HCT116 (cell line): Measurements from ENCODE around the gene ZNF93. TPM values are rescaled to one million over a fixed set of nuclear protein-coding genes. Genes with fewer than 3 reads are reported as not detected.
"Not testable (repeated sequence)": the region's sequence is repeated elsewhere in the genome, so short reads cannot be mapped to it uniquely, and the experiment has no call there.

ENCODE experiments used
- ATAC-seq: fragments of 200-7000 bp; cut with Tn5 transposase; 2 replicates; pipeline ENCODE4 v1.9.1; 2020; ENCODE audit warnings: mild to moderate bottlenecking, moderate library complexity
- BruUV-seq: library from RNA; stranded (reverse); fragments of 400-500 nt; replicated peaks from 2 replicates; lab custom pipeline; 2021; lab: Mats Ljungman, UMichigan
- CTCF ChIA-PET: fragments of 300-600 bp; sonication (Branson Sonifier 250); formaldehyde crosslinking; loops from one replicate; lab custom pipeline; 2021; ENCODE audit warnings: antibody characterized with exemption; lab: Charles Lee
- POLR2A ChIA-PET: fragments of 300-600, 350-600 bp; sonication (Branson Sonifier 250); formaldehyde crosslinking; loops from one replicate; lab custom pipeline; 2021; ENCODE audit warnings: antibody characterized with exemption; lab: Charles Lee
- RAD21 ChIA-PET, 2 experiments: fragments of 300-600 bp; sonication (Branson Sonifier 250); formaldehyde crosslinking; loops; one replicate each; lab custom pipeline; 2023; ENCODE audit warnings: low total read pairs in 2 of 2; ENCODE audit not compliant: uncharacterized antibody in 2 of 2, unreplicated experiment in 2 of 2, low non-redundant PET in 1 of 2; lab: Charles Lee
- DNase-seq: peaks from one replicate; pipeline ENCODE4 v3.0.0-alpha.2; 2010; ENCODE audit warnings: low read depth, low spot score
- H2AFZ ChIP-seq: fragments of 200-600 bp; shearing (Covaris generic), sonication (generic); 2 replicates; pipeline ENCODE4 v1.6.1; 2017; ENCODE audit warnings: low read depth, mixed run types, mixed read lengths, antibody characterized with exemption, low read length; ENCODE audit not compliant: poor library complexity, severe bottlenecking
- H3K27ac ChIP-seq: 2 replicates; pipeline ENCODE4 v1.5.1; 2012; ENCODE audit warnings: low read depth, low read length
- H3K27me3 ChIP-seq: fragments of 200-600 bp; sonication (generic); 2 replicates; pipeline ENCODE4 v1.6.1; 2016; ENCODE audit warnings: mixed run types, low read length, mixed read lengths; ENCODE audit not compliant: insufficient read depth
- H3K36me3 ChIP-seq, 2 experiments: fragments of 200-500 bp in 1 of 2; fragments of 200-600 bp in 1 of 2; sonication (Bioruptor generic) in 1 of 2; sonication (generic) in 1 of 2; 2 replicates each; pipeline versions ENCODE4 v1.5.1 to v1.6.1; 2014 to 2016; ENCODE audit warnings: low read length in 2 of 2, inconsistent platforms in 1 of 2, mixed read lengths in 1 of 2, mixed run types in 1 of 2; ENCODE audit not compliant: insufficient read depth in 2 of 2, control insufficient read depth in 1 of 2
- H3K4me1 ChIP-seq, 2 experiments: fragments of 200-600 bp in 1 of 2; sonication (generic) in 1 of 2; 2 replicates each; pipeline versions ENCODE4 v1.5.1 to v1.6.1; 2012 to 2017; ENCODE audit warnings: low read length in 2 of 2, inconsistent platforms in 1 of 2, mild to moderate bottlenecking in 1 of 2, mixed read lengths in 1 of 2, mixed run types in 1 of 2, moderate library complexity in 1 of 2; ENCODE audit not compliant: insufficient read depth in 2 of 2, control insufficient read depth in 1 of 2
- H3K4me2 ChIP-seq: fragments of 200-600 bp; sonication (generic); 2 replicates; pipeline ENCODE4 v1.6.1; 2017; ENCODE audit warnings: mixed run types, low read length, mixed read lengths
- H3K4me3 ChIP-seq, 2 experiments: fragments of 200-600 bp in 1 of 2; sonication (generic) in 1 of 2; replicated peaks in 1 of 2; 2 replicates each; pipeline ENCODE4 v1.5.1; 2011 to 2016; ENCODE audit warnings: low read length in 2 of 2, control low read depth in 1 of 2, low read depth in 1 of 2, mild to moderate bottlenecking in 1 of 2, mixed read lengths in 1 of 2, mixed run types in 1 of 2
- H3K79me2 ChIP-seq: fragments of 200-600 bp; sonication (generic); 2 replicates; pipeline ENCODE4 v1.6.1; 2017; ENCODE audit warnings: mild to moderate bottlenecking, mixed run types, low read length, moderate library complexity, mixed read lengths; ENCODE audit not compliant: insufficient read depth
- H3K9ac ChIP-seq: fragments of 200-600 bp; sonication (generic); 2 replicates; pipeline ENCODE4 v1.6.1; 2016; ENCODE audit warnings: low read length, mixed read lengths
- H3K9me2 ChIP-seq: fragments of 200-600 bp; sonication (generic), shearing (Covaris generic); 2 replicates; pipeline ENCODE4 v1.6.1; 2017; ENCODE audit warnings: mixed run types, mild to moderate bottlenecking, moderate library complexity; ENCODE audit not compliant: insufficient read depth
- H3K9me3 ChIP-seq, 2 experiments: fragments of 200-500 bp in 1 of 2; fragments of 200-600 bp in 1 of 2; sonication (Bioruptor generic) in 1 of 2; sonication (generic) in 1 of 2; 2 replicates each; pipeline ENCODE4 v1.6.1; 2014 to 2017; ENCODE audit warnings: low read length in 2 of 2, mixed read lengths in 2 of 2, inconsistent platforms in 1 of 2, low read depth in 1 of 2, mild to moderate bottlenecking in 1 of 2, mixed run types in 1 of 2, moderate library complexity in 1 of 2; ENCODE audit not compliant: control insufficient read depth in 1 of 2, insufficient read depth in 1 of 2
- H4K20me1 ChIP-seq: fragments of 200-600 bp; sonication (generic), shearing (Covaris generic); 2 replicates; pipeline ENCODE4 v1.6.1; 2017; ENCODE audit warnings: mixed run types, mild to moderate bottlenecking, moderate library complexity; ENCODE audit not compliant: insufficient read depth
- CBX3 ChIP-seq: IDR thresholded peaks from 2 replicates; pipeline ENCODE4 v1.6.1; 2012; ENCODE audit warnings: low read depth
- CEBPB ChIP-seq: IDR thresholded peaks from 2 replicates; pipeline ENCODE4 v1.6.1; 2012; ENCODE audit warnings: low read depth
- EGR1 ChIP-seq: IDR thresholded peaks from 2 replicates; pipeline ENCODE4 v1.6.1; 2012; ENCODE audit warnings: low read depth
- EZH2 ChIP-seq: fragments of 200-600 bp; sonication (generic); IDR thresholded peaks from 2 replicates; pipeline ENCODE4 v1.6.1; 2017; ENCODE audit warnings: antibody characterized with exemption, mixed run types
- POLR2A ChIP-seq: IDR thresholded peaks from 2 replicates; pipeline ENCODE4 v1.7.0; 2011; ENCODE audit warnings: borderline replicate concordance; ENCODE audit not compliant: insufficient read depth, insufficient read length; ENCODE audit errors: extremely low read depth
- RAD21 ChIP-seq: IDR thresholded peaks from 2 replicates; pipeline ENCODE4 v1.6.1; 2012; ENCODE audit warnings: low read depth, mild to moderate bottlenecking
- ZNF274 ChIP-seq: fragments of 200-500 bp; sonication (Bioruptor generic); IDR thresholded peaks from 2 replicates; pipeline ENCODE4 v1.6.1; 2014; ENCODE audit warnings: mild to moderate bottlenecking, low read depth, low read length, inconsistent platforms
- intact Hi-C: fragments of 100-400 bp; cut with micrococcal nuclease; formaldehyde crosslinking; loops from 2 replicates; pipeline ENCODE4 v1.10.0; 2022
- total RNA-seq: library from RNA; stranded (reverse); gene quantifications from one replicate; pipeline ENCODE4 v1.2.1, GENCODE V29; 2021; ENCODE audit not compliant: unreplicated experiment
- TF ChIP-seq, protein P1 (sequence below): IDR thresholded peaks from 2 replicates; pipeline ENCODE4 v1.6.1; 2012
- TF ChIP-seq, protein P2 (sequence below): IDR thresholded peaks from 2 replicates; pipeline ENCODE4 v1.6.1; 2011; ENCODE audit warnings: mild to moderate bottlenecking, low read length, moderate library complexity; ENCODE audit not compliant: insufficient replicate concordance; ENCODE audit errors: extremely low read depth
- TF ChIP-seq, protein P3 (sequence below), 3 experiments: fragments of 200-600 bp in 1 of 3; sonication (generic) in 1 of 3; IDR thresholded peaks in 2 of 3; conservative IDR thresholded peaks in 1 of 3; 2 replicates each; pipeline ENCODE4 v1.5.1; 2012 to 2017; ENCODE audit warnings: low read depth in 2 of 3, low read length in 2 of 3, antibody characterized with exemption in 1 of 3, borderline replicate concordance in 1 of 3, control low read depth in 1 of 3, mild to moderate bottlenecking in 1 of 3, mixed read lengths in 1 of 3, mixed run types in 1 of 3, moderate library complexity in 1 of 3; ENCODE audit not compliant: insufficient read depth in 1 of 3

Gene ZNF93
- total RNA-seq, 1 experiment from 2014 or later, result not detected

DNA sequence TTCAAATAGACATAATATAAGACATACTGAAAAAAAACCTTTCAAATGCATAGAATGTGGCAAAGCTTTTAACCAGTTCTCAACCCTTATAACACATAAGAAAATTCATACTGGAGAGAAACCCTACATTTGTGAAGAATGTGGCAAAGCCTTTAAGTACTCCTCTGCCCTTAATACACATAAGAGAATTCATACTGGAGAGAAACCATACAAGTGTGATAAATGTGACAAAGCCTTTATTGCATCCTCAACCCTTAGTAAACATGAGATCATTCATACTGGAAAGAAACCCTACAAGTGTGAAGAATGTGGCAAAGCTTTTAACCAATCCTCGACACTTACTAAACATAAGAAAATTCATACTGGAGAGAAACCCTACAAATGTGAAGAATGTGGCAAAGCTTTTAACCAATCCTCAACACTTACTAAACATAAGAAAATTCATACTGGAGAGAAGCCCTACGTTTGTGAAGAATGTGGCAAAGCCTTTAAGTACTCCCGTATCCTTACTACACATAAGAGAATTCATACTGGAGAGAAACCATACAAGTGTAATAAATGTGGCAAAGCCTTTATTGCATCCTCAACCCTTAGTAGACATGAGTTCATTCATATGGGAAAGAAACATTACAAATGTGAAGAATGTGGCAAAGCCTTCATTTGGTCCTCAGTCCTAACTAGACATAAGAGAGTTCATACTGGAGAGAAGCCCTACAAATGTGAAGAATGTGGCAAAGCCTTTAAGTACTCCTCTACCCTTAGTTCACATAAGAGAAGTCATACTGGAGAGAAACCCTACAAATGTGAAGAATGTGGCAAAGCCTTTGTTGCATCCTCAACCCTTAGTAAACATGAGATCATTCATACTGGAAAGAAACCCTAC, 32.9 kb downstream of the ZNF93 start:
- H3K9me3 ChIP-seq, result peaks cover 10 to 11% of the 10 kb centered on the region in 2 experiments; a peak in 2 of 4 replicates
- H3K9me2 ChIP-seq, ATAC-seq, H3K27ac ChIP-seq, H3K4me3 ChIP-seq, H3K27me3 ChIP-seq, BruUV-seq, intact Hi-C loops, H2AFZ ChIP-seq, DNase-seq, H3K4me1 ChIP-seq, CTCF ChIA-PET, POLR2A ChIA-PET, H3K4me2 ChIP-seq, H3K36me3 ChIP-seq: not testable (repeated sequence)
- peak; percentile 48 for TF ChIP-seq ZNF274
- TF ChIP-seq, all 23 proteins: peak for 1; not testable (repeated sequence) for 22
- H4K20me1 ChIP-seq, H3K79me2 ChIP-seq, H3K9ac ChIP-seq, RAD21 ChIA-PET: not testable (repeated sequence)

DNA sequence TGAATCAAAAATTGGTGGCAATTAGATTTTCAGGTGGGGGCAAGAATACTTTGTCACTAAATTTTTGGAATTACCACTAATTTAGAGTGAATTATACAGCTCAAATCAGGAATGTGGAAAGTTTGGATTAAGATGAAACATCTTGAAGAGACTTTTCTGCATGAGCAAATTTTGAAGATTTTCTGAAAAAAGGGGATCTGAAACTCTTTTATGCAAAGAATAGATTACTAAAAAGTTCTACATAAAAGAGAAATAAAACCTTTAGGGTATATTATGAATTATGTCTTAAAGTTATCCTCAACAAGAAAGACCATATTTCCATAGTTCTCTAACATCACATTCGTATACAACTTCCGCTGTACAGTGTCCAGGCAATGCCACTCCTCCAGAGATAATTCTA, 36.7 kb downstream of the ZNF93 start:
- TF ChIP-seq EGR1, result no peak
- no peak for TF ChIP-seq CEBPB
- TF ChIP-seq RAD21, result no peak
- TF ChIP-seq, protein P1, sequence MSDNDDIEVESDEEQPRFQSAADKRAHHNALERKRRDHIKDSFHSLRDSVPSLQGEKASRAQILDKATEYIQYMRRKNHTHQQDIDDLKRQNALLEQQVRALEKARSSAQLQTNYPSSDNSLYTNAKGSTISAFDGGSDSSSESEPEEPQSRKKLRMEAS, result no peak
- TF ChIP-seq, protein P2, sequence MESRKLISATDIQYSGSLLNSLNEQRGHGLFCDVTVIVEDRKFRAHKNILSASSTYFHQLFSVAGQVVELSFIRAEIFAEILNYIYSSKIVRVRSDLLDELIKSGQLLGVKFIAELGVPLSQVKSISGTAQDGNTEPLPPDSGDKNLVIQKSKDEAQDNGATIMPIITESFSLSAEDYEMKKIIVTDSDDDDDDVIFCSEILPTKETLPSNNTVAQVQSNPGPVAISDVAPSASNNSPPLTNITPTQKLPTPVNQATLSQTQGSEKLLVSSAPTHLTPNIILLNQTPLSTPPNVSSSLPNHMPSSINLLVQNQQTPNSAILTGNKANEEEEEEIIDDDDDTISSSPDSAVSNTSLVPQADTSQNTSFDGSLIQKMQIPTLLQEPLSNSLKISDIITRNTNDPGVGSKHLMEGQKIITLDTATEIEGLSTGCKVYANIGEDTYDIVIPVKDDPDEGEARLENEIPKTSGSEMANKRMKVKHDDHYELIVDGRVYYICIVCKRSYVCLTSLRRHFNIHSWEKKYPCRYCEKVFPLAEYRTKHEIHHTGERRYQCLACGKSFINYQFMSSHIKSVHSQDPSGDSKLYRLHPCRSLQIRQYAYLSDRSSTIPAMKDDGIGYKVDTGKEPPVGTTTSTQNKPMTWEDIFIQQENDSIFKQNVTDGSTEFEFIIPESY, result no peak
- TF ChIP-seq CBX3, result no peak
- TF ChIP-seq EZH2, result no peak
- TF ChIP-seq POLR2A, result no peak
- TF ChIP-seq, protein P3, sequence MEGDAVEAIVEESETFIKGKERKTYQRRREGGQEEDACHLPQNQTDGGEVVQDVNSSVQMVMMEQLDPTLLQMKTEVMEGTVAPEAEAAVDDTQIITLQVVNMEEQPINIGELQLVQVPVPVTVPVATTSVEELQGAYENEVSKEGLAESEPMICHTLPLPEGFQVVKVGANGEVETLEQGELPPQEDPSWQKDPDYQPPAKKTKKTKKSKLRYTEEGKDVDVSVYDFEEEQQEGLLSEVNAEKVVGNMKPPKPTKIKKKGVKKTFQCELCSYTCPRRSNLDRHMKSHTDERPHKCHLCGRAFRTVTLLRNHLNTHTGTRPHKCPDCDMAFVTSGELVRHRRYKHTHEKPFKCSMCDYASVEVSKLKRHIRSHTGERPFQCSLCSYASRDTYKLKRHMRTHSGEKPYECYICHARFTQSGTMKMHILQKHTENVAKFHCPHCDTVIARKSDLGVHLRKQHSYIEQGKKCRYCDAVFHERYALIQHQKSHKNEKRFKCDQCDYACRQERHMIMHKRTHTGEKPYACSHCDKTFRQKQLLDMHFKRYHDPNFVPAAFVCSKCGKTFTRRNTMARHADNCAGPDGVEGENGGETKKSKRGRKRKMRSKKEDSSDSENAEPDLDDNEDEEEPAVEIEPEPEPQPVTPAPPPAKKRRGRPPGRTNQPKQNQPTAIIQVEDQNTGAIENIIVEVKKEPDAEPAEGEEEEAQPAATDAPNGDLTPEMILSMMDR (IDR thresholded peaks at IDR 0.05 in 2 of 3, conservative IDR thresholded peaks at IDR 0.05 in 1 of 3; ENCODE audit: borderline replicate concordance in 1 of 3, insufficient read depth in 1 of 3, low read depth in 2 of 3, low read length in 2 of 3), result no peak
- Histone ChIP-seq H3K27ac (no peak overlapping the region), H3K27me3 (no peaks in the 10 kb centered on the region), H3K4me1 (no peaks in the 10 kb centered on the region), H2AFZ (no peak overlapping the region), H3K9me3 (peaks cover 2 to 14% of the 10 kb centered on the region in 2 experiments; a peak in 2 of 4 replicates), H3K4me2 (no peak overlapping the region), H3K4me3 (no peak overlapping the region), H3K79me2 (no peaks in the 10 kb centered on the region), H4K20me1 (no peaks in the 10 kb centered on the region), H3K9ac (no peak overlapping the region), H3K36me3 (no peaks in the 10 kb centered on the region), H3K9me2 (no peaks in the 10 kb centered on the region)
- ATAC-seq, result no peak
- ChIA-PET RAD21 (no interaction called here), POLR2A (no interaction called here), CTCF (no interaction called here)
- no TSS peak for BruUV-seq
- intact Hi-C loops, result no loop called here
- DNase-seq, result no peak
